Mucosa of stomach (tissue), 1 donor: ENCODE data around the gene MCC.

ENCODE experiments used
- H3K27me3 ChIP-seq: one replicate; pipeline ENCODE4 v1.7.0; 2013; ENCODE audit warnings: mild to moderate bottlenecking, low read length; ENCODE audit not compliant: control insufficient read depth, insufficient read depth
- H3K36me3 ChIP-seq: one replicate; pipeline ENCODE4 v1.7.0; 2013; ENCODE audit warnings: low read length; ENCODE audit not compliant: control insufficient read depth, insufficient read depth
- H3K4me1 ChIP-seq: one replicate; pipeline ENCODE4 v1.7.0; 2013; ENCODE audit warnings: mild to moderate bottlenecking, low read length; ENCODE audit not compliant: control insufficient read depth, insufficient read depth
- H3K4me3 ChIP-seq: one replicate; pipeline ENCODE4 v1.7.0; 2013; ENCODE audit warnings: low read length
- H3K9ac ChIP-seq: one replicate; pipeline ENCODE4 v1.7.0; 2013; ENCODE audit warnings: mild to moderate bottlenecking, low read length, moderate library complexity
- H3K9me3 ChIP-seq: one replicate; pipeline ENCODE4 v1.7.0; 2013; ENCODE audit warnings: mild to moderate bottlenecking, low read length, moderate library complexity; ENCODE audit not compliant: control insufficient read depth
- donor health status: Pancreatic carcinoma.

The MCC gene

DNA sequence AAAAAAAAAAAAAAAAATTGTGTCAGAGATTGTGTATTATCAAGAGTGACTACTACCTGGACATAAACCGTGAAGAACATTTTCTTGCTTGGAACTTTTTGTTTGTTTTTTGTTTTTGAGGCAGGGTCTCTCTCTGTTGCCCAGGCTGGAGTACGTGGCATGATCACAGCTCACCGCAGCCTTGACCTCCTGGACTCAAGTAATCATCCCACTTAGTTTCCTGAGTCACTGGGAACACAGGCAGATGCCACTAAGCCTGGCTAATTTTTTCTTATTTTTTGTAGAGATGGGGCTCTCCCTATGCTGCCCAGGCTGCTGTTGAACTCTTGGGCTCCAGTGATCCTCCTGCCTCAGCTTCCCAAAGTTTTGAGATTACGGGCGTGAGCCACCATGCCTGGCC lies 485.8 kb downstream of the MCC start:
- H3K9me3 ChIP-seq = no peaks in the 10 kb centered on the region
- no peaks in the 10 kb centered on the region for H3K27me3 ChIP-seq
- no peak overlapping the region for H3K9ac ChIP-seq
- H3K36me3 ChIP-seq = no peaks in the 10 kb centered on the region
- H3K4me1 ChIP-seq = peaks cover 4% of the 10 kb centered on the region
- H3K4me3 ChIP-seq = no peak overlapping the region

DNA sequence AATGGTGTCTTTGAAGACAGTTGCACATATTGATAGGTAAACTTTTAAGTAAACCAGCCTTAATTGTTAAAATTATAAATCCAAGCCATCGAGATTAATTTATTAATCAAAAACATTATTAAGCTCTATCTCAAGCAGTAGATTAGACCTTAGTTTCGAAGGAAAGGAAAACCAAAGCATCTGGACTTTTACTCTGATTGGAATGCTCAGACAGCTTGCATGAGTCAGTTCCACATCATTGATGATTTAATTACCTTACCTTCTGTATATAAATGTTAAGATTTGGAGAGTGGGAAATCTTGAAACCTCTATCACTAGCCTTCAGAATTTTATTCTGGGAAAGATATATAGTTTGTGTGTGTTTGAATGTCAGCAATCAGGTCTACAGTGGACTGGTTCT lies 487.8 kb downstream of the MCC start:
- Histone ChIP-seq H3K4me1 (peaks cover 7% of the 10 kb centered on the region), H3K27me3 (no peaks in the 10 kb centered on the region), H3K9ac (no peak overlapping the region), H3K9me3 (no peaks in the 10 kb centered on the region), H3K4me3 (no peak overlapping the region), H3K36me3 (no peaks in the 10 kb centered on the region)

DNA sequence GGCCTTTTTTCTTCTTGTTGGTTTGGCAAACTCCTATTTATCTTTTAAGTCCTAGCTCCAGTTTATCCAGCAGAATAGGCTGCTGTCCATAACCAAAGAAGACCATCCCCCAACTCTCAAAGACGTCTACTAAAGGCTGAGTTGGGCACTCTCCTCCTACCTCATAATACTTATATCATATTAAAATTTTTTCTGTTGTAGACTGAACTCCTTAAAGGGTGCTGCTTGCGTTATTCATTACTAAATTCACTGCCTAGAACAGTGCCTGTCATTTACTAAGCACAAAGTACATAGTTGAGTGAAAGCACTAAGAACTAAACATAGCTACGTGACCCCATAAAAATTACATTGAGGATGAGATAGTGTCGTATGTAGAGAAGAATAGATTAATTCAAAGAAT lies 490.0 kb downstream of the MCC start:
- Histone ChIP-seq H3K9ac (no peak overlapping the region), H3K4me3 (no peak overlapping the region), H3K27me3 (no peaks in the 10 kb centered on the region), H3K9me3 (no peaks in the 10 kb centered on the region), H3K4me1 (peaks cover 7% of the 10 kb centered on the region), H3K36me3 (no peaks in the 10 kb centered on the region)

DNA sequence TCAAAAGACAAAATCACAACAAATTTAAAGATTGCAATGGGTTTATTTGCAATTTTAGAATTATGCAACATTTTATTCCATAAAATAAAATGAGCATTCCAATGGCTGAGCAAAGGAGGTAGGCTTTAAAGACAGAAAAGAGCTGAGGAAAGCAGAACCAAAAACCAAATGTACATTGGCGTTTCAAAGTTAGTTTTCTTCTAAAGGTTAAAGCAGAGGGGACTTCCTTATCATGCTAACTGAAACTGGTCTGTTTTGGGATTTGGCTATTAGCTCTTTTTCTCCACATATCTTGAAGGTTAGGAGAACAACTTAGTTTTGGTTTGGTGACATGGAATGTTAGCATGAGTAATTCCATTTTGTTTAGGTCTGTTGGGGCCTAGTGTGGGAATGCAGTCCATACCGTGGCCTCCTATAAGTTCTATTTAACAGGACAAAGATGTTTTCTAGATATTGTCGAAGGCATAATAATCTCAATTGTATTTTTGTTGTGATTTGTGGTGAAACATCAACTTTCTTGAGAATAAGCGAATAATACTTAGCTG lies 491.4 kb downstream of the MCC start:
- Histone ChIP-seq H3K27me3 (no peaks in the 10 kb centered on the region), H3K9ac (no peak overlapping the region), H3K36me3 (no peaks in the 10 kb centered on the region), H3K9me3 (no peaks in the 10 kb centered on the region), H3K4me3 (no peak overlapping the region), H3K4me1 (peaks cover 7% of the 10 kb centered on the region)

DNA sequence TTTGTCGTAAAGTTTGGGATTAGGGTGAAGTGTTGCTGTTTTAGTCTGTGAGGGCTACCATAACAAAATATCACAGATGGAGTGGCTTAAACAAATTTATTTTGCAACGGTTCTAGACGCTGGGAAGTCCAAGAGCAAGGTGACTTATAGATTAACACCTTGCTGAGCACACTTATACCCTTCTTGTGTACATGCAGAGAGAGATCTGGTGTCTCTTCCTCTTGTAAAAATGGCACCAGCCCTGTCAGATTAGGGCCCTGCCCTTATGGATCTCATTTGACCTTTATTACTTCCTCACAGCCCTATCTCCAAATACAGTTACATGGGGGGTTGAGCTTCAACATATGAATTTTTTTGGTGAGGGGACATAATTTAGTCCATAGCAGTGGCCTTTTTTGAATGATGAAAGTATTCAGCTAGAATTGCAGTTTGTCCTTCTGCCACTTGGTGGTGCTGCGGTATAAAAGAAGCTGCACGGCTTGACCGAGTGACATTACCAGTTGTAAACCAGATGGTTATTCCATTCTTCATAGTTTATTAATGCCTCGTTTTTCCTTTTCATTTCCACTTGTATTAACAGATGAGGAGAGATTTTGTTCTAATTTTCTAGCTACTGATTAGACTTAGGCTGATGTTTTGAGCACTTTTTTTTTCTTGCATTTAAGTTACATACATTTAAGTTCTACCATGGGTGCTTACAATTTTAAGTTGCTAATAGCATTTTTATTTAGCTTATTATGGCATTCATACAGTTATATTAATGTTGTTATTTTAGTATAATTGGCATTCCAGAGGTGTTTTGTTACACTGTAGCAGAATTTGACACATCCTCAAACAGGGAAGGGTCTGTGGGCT lies 492.3 kb downstream of the MCC start:
- Histone ChIP-seq H3K9ac (no peak overlapping the region), H3K27me3 (no peaks in the 10 kb centered on the region), H3K9me3 (no peaks in the 10 kb centered on the region), H3K4me3 (no peak overlapping the region), H3K36me3 (no peaks in the 10 kb centered on the region), H3K4me1 (peaks cover 7% of the 10 kb centered on the region)

DNA sequence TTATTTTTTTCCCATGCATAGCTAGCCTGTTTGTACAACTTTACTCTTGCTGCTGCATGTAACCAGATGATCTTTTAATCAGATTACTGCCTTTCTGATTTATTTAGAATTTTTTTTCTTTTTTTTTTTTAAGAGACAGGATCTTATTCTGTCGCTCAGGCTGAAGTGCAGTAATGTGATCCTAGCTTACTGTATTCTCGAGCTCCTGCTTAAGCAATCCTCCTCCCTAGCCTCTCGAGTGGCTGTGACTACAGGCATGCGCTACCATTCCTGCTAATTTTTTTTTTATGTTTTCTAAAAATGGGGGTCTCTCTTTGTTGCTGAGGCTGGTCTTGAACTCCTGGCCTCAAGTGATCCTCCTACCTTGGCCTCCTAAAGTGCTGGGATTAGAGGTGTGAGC lies 502.0 kb downstream of the MCC start:
- Histone ChIP-seq H3K4me1 (no peaks in the 10 kb centered on the region), H3K9ac (no peak overlapping the region), H3K4me3 (no peak overlapping the region), H3K36me3 (no peaks in the 10 kb centered on the region), H3K27me3 (no peaks in the 10 kb centered on the region), H3K9me3 (no peaks in the 10 kb centered on the region)

DNA sequence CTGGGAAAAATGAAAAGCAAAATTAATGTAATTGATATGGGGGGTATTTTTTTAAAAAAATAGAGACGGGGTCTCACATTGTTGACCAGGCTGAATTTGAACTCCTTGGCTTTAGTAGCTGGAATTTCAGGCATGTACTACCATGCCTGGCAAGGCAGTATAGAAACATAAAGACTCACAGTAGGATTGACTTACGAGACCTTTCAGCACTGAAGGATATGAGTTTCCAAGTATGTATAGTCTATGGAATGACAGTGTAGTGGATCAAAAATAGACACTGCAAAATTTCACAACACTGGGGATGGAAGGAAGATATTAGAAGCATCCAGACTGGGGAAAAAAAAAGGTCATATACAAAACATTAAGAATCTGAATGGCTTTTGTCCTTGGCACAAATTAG lies 504.9 kb downstream of the MCC start:
- Histone ChIP-seq H3K36me3 (no peaks in the 10 kb centered on the region), H3K4me1 (no peaks in the 10 kb centered on the region), H3K4me3 (no peak overlapping the region), H3K9me3 (no peaks in the 10 kb centered on the region), H3K9ac (no peak overlapping the region), H3K27me3 (no peaks in the 10 kb centered on the region)

DNA sequence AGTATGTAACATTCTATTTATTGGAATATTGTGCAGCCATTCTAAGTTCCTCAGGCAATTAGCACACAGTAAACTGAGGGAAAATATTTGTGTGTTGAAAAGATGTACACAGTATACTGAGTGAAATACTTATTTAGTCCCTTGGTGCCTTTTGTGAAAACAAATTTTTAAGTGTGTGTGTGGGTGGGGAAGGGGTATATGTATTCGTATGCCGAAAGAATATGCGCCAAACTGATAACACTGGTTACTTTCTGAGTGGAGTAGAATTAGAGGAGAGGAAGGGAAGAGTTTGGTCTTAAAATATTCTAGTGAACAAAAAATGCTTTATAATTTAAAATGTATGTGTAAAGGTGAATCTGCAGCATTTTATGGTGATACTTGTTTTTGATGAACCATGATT lies 508.5 kb downstream of the MCC start:
- H3K9ac ChIP-seq = no peak overlapping the region
- no peaks in the 10 kb centered on the region for H3K4me1 ChIP-seq
- no peak overlapping the region for H3K4me3 ChIP-seq
- H3K9me3 ChIP-seq = no peaks in the 10 kb centered on the region
- H3K27me3 ChIP-seq = no peaks in the 10 kb centered on the region
- H3K36me3 ChIP-seq = no peaks in the 10 kb centered on the region

DNA sequence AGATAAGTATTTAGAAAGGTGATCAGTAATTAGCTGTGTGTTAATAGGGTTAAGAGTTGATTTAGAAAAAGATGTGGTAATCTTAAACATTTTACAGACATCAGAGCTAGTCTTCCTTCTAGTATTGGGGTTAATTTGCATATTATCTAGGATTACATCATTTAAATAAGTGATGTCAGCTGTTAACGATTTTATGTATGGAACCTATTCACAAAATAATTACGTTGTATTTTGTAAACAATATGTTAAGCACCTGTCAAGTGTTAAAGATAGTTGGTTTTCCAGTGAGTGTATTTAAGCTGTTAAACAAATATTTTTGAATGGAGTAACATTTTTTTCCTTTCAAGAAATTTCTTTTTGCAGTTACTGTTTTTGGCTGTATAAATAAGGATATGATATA lies 509.4 kb downstream of the MCC start:
- H3K9ac ChIP-seq = no peak overlapping the region
- no peaks in the 10 kb centered on the region for H3K9me3 ChIP-seq
- H3K27me3 ChIP-seq = no peaks in the 10 kb centered on the region
- no peaks in the 10 kb centered on the region for H3K4me1 ChIP-seq
- no peak overlapping the region for H3K4me3 ChIP-seq
- H3K36me3 ChIP-seq = no peaks in the 10 kb centered on the region

DNA sequence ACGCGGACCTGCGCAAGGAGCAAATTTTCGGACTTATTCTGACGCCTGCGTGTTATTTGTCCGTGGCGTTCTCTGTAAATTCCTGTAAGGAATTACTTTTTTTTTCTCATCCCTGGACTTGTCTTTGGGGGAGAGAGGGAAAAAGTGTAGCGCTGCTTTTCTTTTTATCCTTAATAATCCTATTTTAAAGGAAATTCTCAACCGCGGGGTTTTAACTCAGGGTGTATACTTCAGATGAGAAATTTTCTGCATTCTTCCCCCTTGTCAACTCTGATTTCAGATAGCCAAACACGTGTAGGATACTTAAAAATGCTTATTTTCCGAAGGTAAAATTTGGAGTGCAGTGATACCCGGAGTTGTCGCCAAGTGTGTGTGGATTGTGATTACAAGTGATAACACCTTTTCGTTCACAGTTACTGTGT lies 510.8 kb downstream of the MCC start:
- Histone ChIP-seq H3K4me3 (peak overlapping the region; percentile 53), H3K36me3 (no peaks in the 10 kb centered on the region), H3K9ac (peak overlapping the region; percentile 91), H3K9me3 (no peaks in the 10 kb centered on the region), H3K4me1 (no peaks in the 10 kb centered on the region), H3K27me3 (no peaks in the 10 kb centered on the region)

DNA sequence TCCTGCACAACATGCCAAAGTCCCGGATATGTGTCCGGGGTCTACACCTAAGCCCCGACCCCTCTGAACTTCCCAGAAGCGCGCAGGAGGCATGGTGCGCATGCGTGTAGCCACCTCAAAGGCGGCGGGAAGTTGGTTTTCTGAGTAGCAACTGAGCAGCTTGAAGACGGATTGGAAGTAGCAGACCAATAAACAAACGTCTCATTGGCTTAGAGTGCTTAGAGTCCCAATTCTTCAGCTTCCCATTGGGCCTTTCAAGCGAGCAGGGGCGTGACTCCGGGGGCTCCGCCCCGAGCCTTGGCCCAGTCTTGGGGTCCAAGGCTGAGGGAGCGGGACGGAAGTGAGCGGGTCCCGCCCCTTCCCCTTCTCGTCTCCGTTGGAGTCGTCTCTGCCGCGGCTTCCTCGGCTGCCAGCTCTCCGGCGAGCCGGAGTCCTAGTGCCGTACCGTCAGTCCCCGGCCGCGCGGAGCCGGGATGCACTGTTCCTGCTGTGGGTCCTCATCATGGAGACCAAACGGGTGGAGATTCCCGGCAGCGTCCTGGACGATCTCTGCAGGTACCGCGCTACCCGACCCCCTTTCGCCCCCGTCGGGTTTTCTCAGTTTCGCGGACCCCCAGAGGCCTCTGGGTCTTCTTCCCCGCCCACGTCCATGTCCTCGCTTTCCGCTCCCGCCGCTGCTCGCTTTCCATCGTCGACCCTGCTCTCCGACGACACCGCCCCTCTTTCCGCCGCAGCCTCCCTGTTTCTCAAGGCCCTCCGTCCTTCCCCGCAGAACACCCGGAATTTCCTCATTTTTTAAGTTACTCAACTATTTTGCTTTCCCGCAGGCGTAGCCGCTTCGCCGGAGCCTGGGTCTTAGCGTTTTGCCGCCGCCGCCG lies 511.6 kb downstream of the MCC start, which contains the start of gene DCP2:
DCP2 (plus strand) TSS at position 367 of the 878 bp plus-strand sequence; CDS start at position 503, 136 bp downstream.
- Histone ChIP-seq H3K36me3 (no peaks in the 10 kb centered on the region), H3K9ac (peak within 1 kb of the TSS; percentile 91), H3K9me3 (no peaks in the 10 kb centered on the region), H3K27me3 (no peaks in the 10 kb centered on the region), H3K4me1 (no peaks in the 10 kb centered on the region), H3K4me3 (peak within 1 kb of the TSS; percentile 53)
